HEK293T (cell line): Measurements from ENCODE around the gene PPIL6.

ENCODE experiments used
- ARNT ChIP-seq: fragments of 450-650 bp; IDR thresholded peaks from 2 replicates; pipeline ENCODE4 v1.6.1; 2017; ENCODE audit warnings: mild to moderate bottlenecking
- BHLHE40 ChIP-seq: fragments of 450-650 bp; IDR thresholded peaks from 2 replicates; pipeline ENCODE4 v1.6.1; 2016; ENCODE audit warnings: mild to moderate bottlenecking, moderate library complexity, borderline replicate concordance
- LEF1 ChIP-seq: fragments of 450-650 bp; IDR thresholded peaks from 2 replicates; pipeline ENCODE4 v1.6.1; 2017; ENCODE audit warnings: mild to moderate bottlenecking, borderline replicate concordance
- ZNF384 ChIP-seq: fragments of 450-650 bp; IDR thresholded peaks from 2 replicates; pipeline ENCODE4 v1.6.1; 2016

GRCh38 chr6:109478841-109479624 lies 38.6 kb upstream of the PPIL6 start:
- TF ChIP-seq ARNT (no peak), ZNF384 (no peak), BHLHE40 (no peak), LEF1 (no peak)
